Osteoblast (primary cell): ENCODE data around the gene VTI1A. TPM values are rescaled to one million over a fixed set of nuclear protein-coding genes. Genes with fewer than 3 reads are reported as not detected.

Experiments used
- DNase-seq: peaks from one replicate; pipeline ENCODE4 v3.0.0; 2011; ENCODE audit warnings: low spot score, mixed read lengths; ENCODE audit not compliant: insufficient read length; ENCODE audit errors: missing footprints
- H2AFZ ChIP-seq: 2 replicates; pipeline ENCODE4 v1.6.0; 2011; ENCODE audit warnings: mild to moderate bottlenecking, low read length
- H3K27ac ChIP-seq: 2 replicates; pipeline ENCODE4 v1.5.1; 2011; ENCODE audit warnings: mild to moderate bottlenecking, low read depth, low read length, moderate library complexity
- H3K27me3 ChIP-seq: 2 replicates; pipeline ENCODE4 v1.6.0; 2012; ENCODE audit warnings: mild to moderate bottlenecking, control low read depth, inconsistent platforms, low read length, moderate library complexity; ENCODE audit not compliant: insufficient read depth
- H3K36me3 ChIP-seq: 2 replicates; pipeline ENCODE4 v1.5.1; 2011; ENCODE audit warnings: mild to moderate bottlenecking, low read length, control low read depth, moderate library complexity; ENCODE audit not compliant: insufficient read depth
- H3K4me1 ChIP-seq: 2 replicates; pipeline ENCODE4 v1.5.1; 2011; ENCODE audit warnings: mild to moderate bottlenecking, low read length, control low read depth, moderate library complexity; ENCODE audit not compliant: insufficient read depth
- H3K4me2 ChIP-seq: 2 replicates; pipeline ENCODE4 v1.6.0; 2011; ENCODE audit warnings: mild to moderate bottlenecking, low read length; ENCODE audit not compliant: insufficient read depth
- H3K4me3 ChIP-seq: fragments of 200-600 bp; sonication (generic); 3 replicates; pipeline ENCODE4 v1.5.1; 2012; ENCODE audit warnings: mild to moderate bottlenecking, low read length, inconsistent platforms; ENCODE audit not compliant: insufficient read depth
- H3K79me2 ChIP-seq: 2 replicates; pipeline ENCODE4 v1.6.0; 2012; ENCODE audit warnings: mild to moderate bottlenecking, low read length, control low read depth, inconsistent platforms; ENCODE audit not compliant: insufficient read depth
- H3K9me3 ChIP-seq: 2 replicates; pipeline ENCODE4 v1.5.1; 2011; ENCODE audit warnings: low read depth, low read length, control low read depth
- H4K20me1 ChIP-seq: 2 replicates; pipeline ENCODE4 v1.6.0; 2012; ENCODE audit warnings: mild to moderate bottlenecking, low read length, control low read depth; ENCODE audit not compliant: insufficient read depth
- total RNA-seq: library from RNA; depleted of rRNA; stranded (reverse); fragments of >200 nt; gene quantifications from 2 replicates; pipeline ENCODE4 v1.2.3, GENCODE V29; 2012
- TF ChIP-seq, protein P1 (sequence below): IDR thresholded peaks from 2 replicates; pipeline ENCODE4 v1.5.1; 2011; ENCODE audit warnings: mild to moderate bottlenecking, low read depth, low read length, moderate library complexity; ENCODE audit errors: extremely low read depth

VTI1A gene
- total RNA-seq, 1 donor, result 34.7 TPM

- Histone ChIP-seq H3K4me3 (no peak overlapping the region), H3K36me3 (no peaks in the 10 kb centered on the region), H3K9me3 (peaks cover 9% of the 10 kb centered on the region), H3K4me1 (no peaks in the 10 kb centered on the region), H4K20me1 (no peaks in the 10 kb centered on the region), H3K79me2 (no peaks in the 10 kb centered on the region), H2AFZ (no peak overlapping the region), H3K4me2 (no peak overlapping the region), H3K27ac (no peak overlapping the region), H3K27me3 (peaks cover 17% of the 10 kb centered on the region)
- TF ChIP-seq, protein P1, sequence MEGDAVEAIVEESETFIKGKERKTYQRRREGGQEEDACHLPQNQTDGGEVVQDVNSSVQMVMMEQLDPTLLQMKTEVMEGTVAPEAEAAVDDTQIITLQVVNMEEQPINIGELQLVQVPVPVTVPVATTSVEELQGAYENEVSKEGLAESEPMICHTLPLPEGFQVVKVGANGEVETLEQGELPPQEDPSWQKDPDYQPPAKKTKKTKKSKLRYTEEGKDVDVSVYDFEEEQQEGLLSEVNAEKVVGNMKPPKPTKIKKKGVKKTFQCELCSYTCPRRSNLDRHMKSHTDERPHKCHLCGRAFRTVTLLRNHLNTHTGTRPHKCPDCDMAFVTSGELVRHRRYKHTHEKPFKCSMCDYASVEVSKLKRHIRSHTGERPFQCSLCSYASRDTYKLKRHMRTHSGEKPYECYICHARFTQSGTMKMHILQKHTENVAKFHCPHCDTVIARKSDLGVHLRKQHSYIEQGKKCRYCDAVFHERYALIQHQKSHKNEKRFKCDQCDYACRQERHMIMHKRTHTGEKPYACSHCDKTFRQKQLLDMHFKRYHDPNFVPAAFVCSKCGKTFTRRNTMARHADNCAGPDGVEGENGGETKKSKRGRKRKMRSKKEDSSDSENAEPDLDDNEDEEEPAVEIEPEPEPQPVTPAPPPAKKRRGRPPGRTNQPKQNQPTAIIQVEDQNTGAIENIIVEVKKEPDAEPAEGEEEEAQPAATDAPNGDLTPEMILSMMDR, result no peak
- DNase-seq, result no peak
These were observed 401.2 kb downstream of the VTI1A start for GRCh38 chr10:112848228-112848627.

DNA sequence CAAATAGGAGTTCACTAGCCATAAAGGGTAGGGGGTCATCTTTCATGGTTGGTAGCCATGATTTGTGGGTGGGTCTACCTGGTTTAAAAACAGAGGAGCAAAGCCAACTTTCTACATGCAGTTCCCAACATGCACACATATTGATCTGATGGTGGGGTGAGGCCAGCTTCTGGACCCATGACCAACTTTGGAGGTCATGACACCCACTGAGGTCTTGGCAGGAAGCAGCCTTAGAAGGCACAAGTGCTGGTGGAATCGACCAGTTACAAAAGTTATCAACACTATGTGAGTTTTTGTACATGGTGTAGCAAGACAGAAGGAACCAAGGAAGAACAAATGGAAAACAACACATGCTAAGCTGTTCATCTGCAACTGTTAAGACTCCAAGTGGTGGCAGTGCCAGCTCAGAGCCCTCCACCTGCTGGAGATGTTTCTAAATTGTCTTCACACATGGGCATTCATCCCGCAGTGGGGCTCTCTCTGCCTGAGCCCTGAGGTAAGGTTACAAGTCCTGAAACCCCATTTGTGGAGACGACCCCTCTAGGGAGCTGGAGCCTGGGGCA is 401.9 kb downstream of the VTI1A start:
- no peak overlapping the region for H3K4me3 ChIP-seq
- H3K4me2 ChIP-seq, result no peak overlapping the region
- no peaks in the 10 kb centered on the region for H3K36me3 ChIP-seq
- H2AFZ ChIP-seq, result no peak overlapping the region
- H4K20me1 ChIP-seq, result no peaks in the 10 kb centered on the region
- TF ChIP-seq, protein P1, result no peak
- no peaks in the 10 kb centered on the region for H3K4me1 ChIP-seq
- no peak for DNase-seq
- H3K9me3 ChIP-seq, result peaks cover 9% of the 10 kb centered on the region
- H3K27me3 ChIP-seq, result peaks cover 17% of the 10 kb centered on the region
- H3K79me2 ChIP-seq, result no peaks in the 10 kb centered on the region
- no peak overlapping the region for H3K27ac ChIP-seq

DNA sequence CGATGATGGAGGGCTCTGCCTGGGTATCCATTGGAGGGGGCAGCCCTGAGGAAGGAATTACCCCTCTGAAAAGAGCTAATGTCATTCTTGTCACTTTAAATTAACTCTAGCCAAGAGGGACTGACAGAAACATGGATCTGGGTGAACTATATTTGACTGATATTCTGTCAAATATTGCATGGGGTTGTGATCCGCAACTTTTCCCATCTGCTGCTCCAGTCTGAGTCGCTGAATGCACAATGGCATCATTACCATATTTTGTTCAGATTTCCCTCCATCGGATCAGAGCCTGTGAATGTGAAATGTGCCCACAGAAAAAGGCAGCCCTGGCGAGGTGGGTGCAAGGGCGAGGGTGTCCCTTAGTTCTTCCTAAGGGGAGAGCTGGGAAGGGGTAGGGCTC is 402.5 kb downstream of the VTI1A start:
- TF ChIP-seq, protein P1, result no peak
- DNase-seq, result no peak
- Histone ChIP-seq H3K36me3 (no peaks in the 10 kb centered on the region), H3K4me2 (no peak overlapping the region), H4K20me1 (no peaks in the 10 kb centered on the region), H3K4me1 (no peaks in the 10 kb centered on the region), H3K4me3 (no peak overlapping the region), H3K27me3 (peaks cover 17% of the 10 kb centered on the region), H3K9me3 (peaks cover 9% of the 10 kb centered on the region), H3K27ac (no peak overlapping the region), H2AFZ (no peak overlapping the region), H3K79me2 (no peaks in the 10 kb centered on the region)

- DNase-seq, result no peak
- H3K9me3 ChIP-seq, result peaks cover 9% of the 10 kb centered on the region
- H2AFZ ChIP-seq, result no peak overlapping the region
- TF ChIP-seq, protein P1, result no peak
- no peak overlapping the region for H3K4me3 ChIP-seq
- no peaks in the 10 kb centered on the region for H4K20me1 ChIP-seq
- no peak overlapping the region for H3K4me2 ChIP-seq
- no peaks in the 10 kb centered on the region for H3K4me1 ChIP-seq
- peaks cover 17% of the 10 kb centered on the region for H3K27me3 ChIP-seq
- H3K36me3 ChIP-seq, result no peaks in the 10 kb centered on the region
- H3K27ac ChIP-seq, result no peak overlapping the region
- no peaks in the 10 kb centered on the region for H3K79me2 ChIP-seq
These were observed 404.2 kb downstream of the VTI1A start for GRCh38 chr10:112851181-112851580.
